ENCODE measurements around the gene COPS3. TPM values are rescaled to one million over a fixed set of nuclear protein-coding genes. Genes with fewer than 3 reads are reported as not detected.

The COPS3 gene
- total and polyA plus RNA-seq, 2 of the 8 experiments (the other 6 are each of a cell fraction or from before 2014, with no cell fraction given), result 82.9 to 110 TPM

DNA sequence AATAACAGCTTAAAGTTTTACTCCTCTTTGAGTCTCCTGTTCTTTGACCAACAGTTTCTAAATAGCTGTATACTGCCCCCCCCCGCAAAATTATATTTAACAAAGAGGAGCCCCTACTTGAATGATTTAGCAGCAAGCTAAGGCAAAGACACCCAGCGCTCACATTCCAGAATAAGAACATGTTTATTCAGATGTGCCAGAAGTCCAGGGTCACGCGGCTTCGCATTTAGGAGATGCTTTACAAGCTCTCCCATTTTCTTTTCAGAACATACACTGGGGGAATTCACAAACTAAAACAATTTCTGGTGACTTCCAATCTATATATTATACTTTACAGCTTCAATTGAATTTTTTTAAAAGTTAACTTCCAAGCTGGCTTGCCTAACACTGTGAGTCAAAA, 80.2 kb downstream of the COPS3 start (continued):
- no peak for TF ChIP-seq EGR1 (IDR thresholded peaks at IDR 0.05; ENCODE audit: borderline replicate concordance, low read depth, low read length)
